Natural killer cell treated with Interleukin-12 subunit alpha and Interleukin-12 subunit beta and Interleukin-15 and Interleukin-18, amount 100 ng/mL, for 72 hours (primary cell): ENCODE results near the gene METTL26. TPM values are rescaled to one million over a fixed set of nuclear protein-coding genes. Genes with fewer than 3 reads are reported as not detected.

Experiments used
- ATAC-seq, 2 donors: fragments of 150-1000 bp; cut with Tn5 transposase in 1 of 2; sonication (Bioruptor Pico), chemical (Tn5 transposase) in 1 of 2; 2 replicates each; pipeline ENCODE4 v1.10.0; 2021
- DNase-seq: peaks from one replicate; pipeline ENCODE4 v3.0.0; 2022; ENCODE audit warnings: low spot score
- H3K27ac Mint-ChIP-seq, 2 donors: 1 replicate in 1 of 2; 2 replicates in 1 of 2; pipeline ENCODE4 v1.8.0; 2022; ENCODE audit warnings: mixed read lengths in 2 of 2, mild to moderate bottlenecking in 1 of 2, moderate library complexity in 1 of 2
- H3K27me3 Mint-ChIP-seq, 2 donors: 1 replicate in 1 of 2; 2 replicates in 1 of 2; pipeline ENCODE4 v1.8.0; 2022; ENCODE audit warnings: mixed read lengths in 2 of 2
- H3K36me3 Mint-ChIP-seq: one replicate; pipeline ENCODE4 v1.8.0; 2022; ENCODE audit warnings: mixed read lengths
- H3K4me1 Mint-ChIP-seq, 2 donors: 1 replicate in 1 of 2; 2 replicates in 1 of 2; pipeline ENCODE4 v1.8.0; 2022; ENCODE audit warnings: low read depth in 2 of 2, mixed read lengths in 2 of 2, mild to moderate bottlenecking in 1 of 2
- H3K4me3 Mint-ChIP-seq: one replicate; pipeline ENCODE4 v1.8.0; 2022; ENCODE audit warnings: mixed read lengths
- H3K9me3 Mint-ChIP-seq: 2 replicates; pipeline ENCODE4 v1.8.0; 2022; ENCODE audit warnings: mixed read lengths
- total RNA-seq, 2 donors: library from RNA; stranded (reverse); gene quantifications; one replicate each; pipeline ENCODE4 v1.2.3, GENCODE V29; 2022

Gene METTL26
- total RNA-seq, 2 donors from 2014 or later, result 93.7 to 115 TPM

DNA sequence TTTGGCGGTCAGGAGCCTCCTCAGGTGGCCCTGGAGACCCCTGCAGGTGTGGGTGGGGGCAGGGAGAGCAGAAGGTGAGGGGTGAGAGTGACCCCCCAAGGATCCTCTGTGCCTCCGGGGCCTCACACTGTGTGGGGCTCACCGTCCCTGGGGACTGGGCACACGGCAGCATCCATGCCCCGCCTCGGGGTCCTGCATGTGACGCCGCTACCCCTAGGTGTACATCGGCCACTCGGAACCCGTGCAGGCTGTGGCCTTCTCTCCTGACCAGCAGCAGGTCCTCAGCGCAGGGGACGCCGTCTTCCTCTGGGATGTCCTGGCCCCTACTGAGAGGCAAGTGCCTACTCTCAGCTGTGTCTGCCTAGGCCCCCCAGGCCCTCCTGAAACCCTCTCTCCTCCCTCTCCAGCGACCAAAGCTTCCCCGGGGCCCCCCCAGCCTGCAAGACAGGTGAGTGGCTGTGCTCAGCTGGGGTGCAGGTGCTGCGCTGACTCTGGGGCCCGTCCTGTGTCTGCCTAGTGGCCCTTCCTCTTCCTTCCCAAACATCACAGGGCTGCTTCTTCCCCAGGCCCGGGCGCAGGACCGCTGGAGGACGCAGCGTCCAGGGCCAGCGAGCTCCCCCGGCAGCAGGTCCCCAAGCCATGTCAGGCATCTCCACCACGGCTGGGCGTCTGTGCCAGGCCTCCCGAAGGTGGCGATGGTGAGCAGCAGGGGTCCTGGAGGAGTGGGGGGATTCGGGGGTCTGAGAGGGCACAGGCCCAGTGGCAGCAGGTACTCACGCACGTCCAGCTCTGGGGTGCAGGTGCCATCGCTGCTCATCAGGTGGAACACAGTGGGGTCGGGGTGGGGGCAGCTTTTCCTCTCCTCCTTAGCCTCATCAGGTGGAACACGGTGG lies 22.8 kb upstream of the METTL26 start:
- no peaks in the 10 kb centered on the region for H3K9me3 Mint-ChIP-seq
- H3K27me3 Mint-ChIP-seq, result no peaks in the 10 kb centered on the region
- H3K4me1 Mint-ChIP-seq, result peaks cover 6 to 8% of the 10 kb centered on the region in 2 donors
- H3K4me3 Mint-ChIP-seq, result no peak overlapping the region
- no peaks in the 10 kb centered on the region for H3K36me3 Mint-ChIP-seq
- DNase-seq (no peak), ATAC-seq (no peak)
- no peak overlapping the region for H3K27ac Mint-ChIP-seq

DNA sequence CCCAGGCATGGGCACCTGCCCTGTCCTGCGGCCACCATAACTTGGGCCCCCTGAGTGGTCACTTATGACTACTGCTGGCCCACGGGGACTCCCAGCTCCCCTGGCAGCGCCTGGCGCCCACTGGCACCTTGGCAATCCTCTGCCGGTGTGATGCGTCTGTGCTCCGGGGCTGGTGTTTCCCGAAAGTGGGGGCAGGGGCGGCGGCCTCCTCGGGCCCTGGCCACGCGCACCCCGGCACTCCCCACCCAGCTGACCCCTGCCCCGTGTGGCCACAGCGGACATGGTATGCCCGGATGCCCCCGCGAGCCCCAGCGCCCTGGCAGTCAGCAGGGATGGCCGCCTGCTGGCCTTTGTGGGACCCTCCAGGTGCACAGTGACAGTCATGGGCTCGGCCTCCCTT lies 21.4 kb upstream of the METTL26 start:
- Mint-ChIP-seq H3K27ac (no peak overlapping the region), H3K4me1 (peaks cover 6 to 8% of the 10 kb centered on the region in 2 donors), H3K27me3 (no peaks in the 10 kb centered on the region), H3K9me3 (no peaks in the 10 kb centered on the region), H3K4me3 (no peak overlapping the region), H3K36me3 (no peaks in the 10 kb centered on the region)
- DNase-seq, result no peak
- no peak for ATAC-seq

DNA sequence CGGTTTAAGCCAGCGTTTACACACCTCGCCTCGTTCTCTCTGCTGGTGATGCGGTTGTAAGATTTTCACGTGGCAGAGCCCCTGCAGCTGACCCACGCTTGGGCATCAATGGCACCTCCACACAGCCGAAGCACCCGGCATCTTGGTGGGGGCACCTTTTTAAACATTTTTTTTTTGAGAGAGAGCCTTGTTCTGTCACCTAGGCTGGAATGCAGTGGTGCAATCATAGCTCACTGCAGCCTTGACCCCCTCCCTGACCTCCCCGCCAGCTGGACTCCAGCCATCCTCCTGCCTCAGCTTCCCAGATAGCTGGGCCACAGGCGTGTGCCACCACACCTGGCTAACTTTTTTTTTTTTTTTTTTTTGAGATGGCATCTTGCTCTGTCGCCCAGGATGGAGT lies 17.9 kb upstream of the METTL26 start:
- ATAC-seq, result no peak
- no peak for DNase-seq
- Mint-ChIP-seq H3K4me3 (no peak overlapping the region), H3K27ac (no peak overlapping the region), H3K9me3 (no peaks in the 10 kb centered on the region), H3K4me1 (peaks cover 0 to 2% of the 10 kb centered on the region in 2 donors), H3K27me3 (no peaks in the 10 kb centered on the region), H3K36me3 (no peaks in the 10 kb centered on the region)

DNA sequence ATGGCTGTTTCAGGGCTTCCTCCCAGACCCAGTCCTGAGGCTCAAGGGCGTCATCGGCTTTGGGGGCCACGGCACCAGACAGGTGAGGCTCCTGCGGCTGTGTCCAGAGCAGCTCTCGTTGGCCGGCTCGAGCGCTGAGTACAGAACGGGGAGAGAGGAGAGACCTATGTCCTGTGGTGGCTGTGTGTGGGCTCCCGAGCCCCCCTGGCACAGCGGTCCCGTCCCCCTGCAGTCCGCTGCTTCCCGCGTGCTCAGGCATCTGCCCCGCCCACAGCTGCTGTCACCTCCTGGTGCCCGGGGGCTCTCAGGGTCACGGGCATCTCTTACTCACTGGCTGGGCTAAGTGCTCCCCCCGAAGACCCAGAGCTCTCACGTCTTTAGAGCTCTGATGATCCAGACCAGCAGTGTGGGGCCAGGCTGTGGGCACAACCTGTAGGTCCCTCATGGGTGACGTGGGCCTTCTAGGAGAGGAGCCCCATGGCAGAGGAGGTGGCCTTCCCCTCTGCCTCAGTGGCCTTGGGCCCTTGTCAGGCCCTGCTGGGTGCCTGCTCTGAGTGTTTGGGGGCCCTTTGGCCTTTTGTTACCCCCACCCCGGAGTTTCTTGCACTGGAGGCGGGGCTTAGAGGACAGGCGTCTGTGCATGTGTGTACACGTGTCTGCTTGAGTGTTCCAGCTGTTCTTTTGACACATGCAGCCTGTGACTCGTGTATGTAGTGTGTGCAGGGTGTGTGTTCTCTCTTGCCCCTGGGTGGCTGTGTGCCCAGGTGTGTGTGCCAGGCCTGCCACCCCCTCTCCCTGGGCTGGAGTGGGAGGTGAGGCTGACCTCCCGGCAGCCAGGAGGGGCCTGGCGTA lies 16.6 kb upstream of the METTL26 start:
- no peaks in the 10 kb centered on the region for H3K9me3 Mint-ChIP-seq
- no peak for DNase-seq
- no peak for ATAC-seq
- H3K4me1 Mint-ChIP-seq, result peaks cover 0 to 2% of the 10 kb centered on the region in 2 donors
- no peaks in the 10 kb centered on the region for H3K27me3 Mint-ChIP-seq
- no peak overlapping the region for H3K27ac Mint-ChIP-seq
- no peaks in the 10 kb centered on the region for H3K36me3 Mint-ChIP-seq
- H3K4me3 Mint-ChIP-seq, result no peak overlapping the region

DNA sequence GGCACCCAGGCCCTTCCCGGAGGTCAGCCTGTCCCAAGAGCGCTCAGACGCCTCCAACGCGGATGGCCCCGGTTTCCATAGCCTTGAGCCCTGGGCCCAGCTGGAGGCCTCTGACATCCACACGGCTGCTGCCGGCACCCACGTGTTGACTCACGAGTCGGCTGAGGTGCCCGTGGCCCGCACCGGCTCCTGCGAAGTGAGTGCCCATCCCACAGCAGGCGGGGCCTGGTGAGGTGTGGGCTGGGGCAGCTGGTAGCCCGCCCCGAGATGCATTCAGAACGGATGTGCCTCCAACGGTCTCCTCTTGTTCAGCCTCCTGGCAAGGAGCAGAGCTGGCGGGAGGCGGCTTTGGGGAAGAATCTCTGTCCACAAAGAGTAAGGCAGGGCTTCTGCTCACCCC lies 15.7 kb upstream of the METTL26 start:
- H3K27ac Mint-ChIP-seq, result no peak overlapping the region
- DNase-seq (no peak), ATAC-seq (no peak)
- H3K4me1 Mint-ChIP-seq, result peaks cover 0 to 2% of the 10 kb centered on the region in 2 donors
- no peaks in the 10 kb centered on the region for H3K9me3 Mint-ChIP-seq
- H3K4me3 Mint-ChIP-seq, result no peak overlapping the region
- no peaks in the 10 kb centered on the region for H3K27me3 Mint-ChIP-seq
- no peaks in the 10 kb centered on the region for H3K36me3 Mint-ChIP-seq

DNA sequence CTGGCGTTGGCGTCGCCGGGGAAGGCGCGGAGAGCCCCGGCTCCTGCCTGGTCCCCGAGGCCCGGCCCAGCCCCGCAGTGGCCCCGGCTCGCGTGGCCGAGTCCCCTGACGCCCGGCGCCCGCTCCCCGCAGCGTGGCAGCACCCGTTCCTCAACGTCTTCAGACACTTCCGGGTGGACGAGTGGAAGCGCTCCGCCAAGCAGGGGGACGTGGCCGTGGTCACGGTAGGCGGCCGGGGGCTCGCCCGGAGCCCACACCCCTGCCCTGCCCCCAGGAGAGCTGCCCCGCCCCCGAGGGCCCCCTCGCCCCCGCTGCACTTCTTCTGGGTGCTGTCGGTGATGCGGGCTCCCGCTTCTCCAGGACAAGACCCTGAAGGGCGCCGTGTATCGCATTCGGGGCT lies 13.5 kb upstream of the METTL26 start:
- H3K27ac Mint-ChIP-seq, result no peak overlapping the region
- H3K9me3 Mint-ChIP-seq, result no peaks in the 10 kb centered on the region
- H3K27me3 Mint-ChIP-seq, result no peaks in the 10 kb centered on the region
- H3K36me3 Mint-ChIP-seq, result no peaks in the 10 kb centered on the region
- DNase-seq (no peak), ATAC-seq (peak; percentile 25 to 52)
- peaks cover 2 to 5% of the 10 kb centered on the region in 2 donors for H3K4me1 Mint-ChIP-seq
- peak overlapping the region; percentile 60 for H3K4me3 Mint-ChIP-seq

DNA sequence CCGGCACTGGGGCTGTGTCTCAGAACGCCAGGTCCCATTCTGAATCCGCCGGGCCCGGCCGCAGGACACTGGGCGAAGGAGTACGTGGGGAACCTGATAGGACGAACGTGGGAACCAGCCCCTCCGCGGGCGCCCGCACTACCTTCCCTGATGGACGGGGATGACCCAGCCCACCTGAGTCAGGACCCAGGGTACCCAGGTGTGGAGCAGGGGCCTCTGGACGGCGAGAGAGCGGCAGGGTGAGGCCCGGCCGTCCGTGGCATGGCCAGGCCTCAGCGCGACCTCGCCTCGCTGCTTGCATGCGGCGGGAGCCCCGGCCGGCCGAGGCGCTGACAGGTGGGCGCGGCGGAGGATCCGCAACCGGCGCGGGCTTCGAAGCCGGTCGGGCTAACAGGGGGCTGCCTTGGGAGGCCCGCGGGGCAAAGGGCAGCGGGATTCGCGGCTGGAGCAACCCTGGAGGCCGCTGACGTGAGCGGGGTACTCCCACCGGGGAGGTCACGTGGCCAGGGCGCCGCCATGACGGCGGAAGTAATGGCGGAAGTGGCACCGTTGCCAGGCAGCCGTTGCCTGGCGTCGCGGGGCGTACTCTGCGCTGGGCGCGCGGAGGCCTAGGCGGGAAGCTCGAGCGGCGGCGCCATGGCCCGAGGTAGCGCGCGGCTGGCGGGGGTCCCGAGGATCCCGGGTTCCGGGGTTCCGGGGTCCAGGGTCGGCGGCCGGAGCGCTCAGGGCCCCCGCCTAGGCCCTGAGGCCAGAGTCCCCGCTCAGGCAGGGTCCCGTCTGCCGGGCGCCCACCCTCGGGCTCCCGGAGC lies 12.9 kb upstream of the METTL26 start, which contains the start of gene WDR90:
WDR90 (plus strand) TSS at position 585 of the 809 bp plus-strand sequence; CDS start at position 637, 52 bp downstream.
- DNase-seq, result peak; percentile 95
- Mint-ChIP-seq H3K36me3 (no peaks in the 10 kb centered on the region), H3K4me1 (peaks cover 5% of the 10 kb centered on the region in 2 donors), H3K4me3 (peak within 1 kb of the TSS; percentile 67), H3K27ac (peak within 1 kb of the TSS; percentile 28 to 61), H3K9me3 (no peaks in the 10 kb centered on the region), H3K27me3 (no peaks in the 10 kb centered on the region)
- ATAC-seq, result peak; percentile 93 to 96

DNA sequence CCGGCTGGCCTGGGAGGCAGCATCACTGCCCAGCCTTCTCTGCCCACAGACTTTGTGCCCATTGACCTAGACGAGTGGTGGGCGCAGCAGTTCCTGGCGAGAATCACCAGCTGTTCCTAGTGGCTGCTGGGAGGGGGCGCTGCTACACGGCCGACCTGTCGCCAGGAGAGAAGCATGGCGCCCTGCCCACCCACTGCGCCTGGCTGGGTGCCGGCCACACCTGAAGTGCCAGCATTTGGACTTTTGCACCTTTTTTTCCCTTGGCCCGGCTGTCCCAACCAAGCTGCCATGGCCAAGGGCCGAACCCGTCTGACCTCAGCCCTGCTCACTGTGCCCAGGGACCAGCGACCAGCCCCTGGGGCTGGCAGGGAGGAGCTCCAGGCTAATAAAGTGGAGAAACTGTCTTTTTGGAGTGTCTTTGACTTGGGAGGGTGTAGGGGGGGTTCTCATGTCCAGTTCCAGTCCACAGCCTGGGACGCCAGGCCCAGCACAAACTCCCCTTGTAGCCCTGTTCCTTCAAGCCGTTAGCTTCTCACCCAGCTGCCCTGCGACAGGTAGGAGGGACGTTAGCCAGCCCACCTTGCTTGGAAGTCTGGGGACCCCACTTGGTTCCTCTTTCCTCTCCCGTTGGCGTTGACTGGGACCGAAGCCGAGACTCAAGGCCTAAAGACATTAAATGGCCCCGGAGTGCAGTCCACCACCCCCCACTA lies 12.1 kb upstream of the METTL26 start:
- Mint-ChIP-seq H3K27me3 (no peaks in the 10 kb centered on the region), H3K4me1 (peaks cover 5% of the 10 kb centered on the region in 2 donors), H3K9me3 (no peaks in the 10 kb centered on the region), H3K27ac (peak overlapping the region in 1 of 2 donors; percentile 61), H3K4me3 (peak overlapping the region; percentile 67), H3K36me3 (no peaks in the 10 kb centered on the region)
- no peak for DNase-seq
- no peak for ATAC-seq

DNA sequence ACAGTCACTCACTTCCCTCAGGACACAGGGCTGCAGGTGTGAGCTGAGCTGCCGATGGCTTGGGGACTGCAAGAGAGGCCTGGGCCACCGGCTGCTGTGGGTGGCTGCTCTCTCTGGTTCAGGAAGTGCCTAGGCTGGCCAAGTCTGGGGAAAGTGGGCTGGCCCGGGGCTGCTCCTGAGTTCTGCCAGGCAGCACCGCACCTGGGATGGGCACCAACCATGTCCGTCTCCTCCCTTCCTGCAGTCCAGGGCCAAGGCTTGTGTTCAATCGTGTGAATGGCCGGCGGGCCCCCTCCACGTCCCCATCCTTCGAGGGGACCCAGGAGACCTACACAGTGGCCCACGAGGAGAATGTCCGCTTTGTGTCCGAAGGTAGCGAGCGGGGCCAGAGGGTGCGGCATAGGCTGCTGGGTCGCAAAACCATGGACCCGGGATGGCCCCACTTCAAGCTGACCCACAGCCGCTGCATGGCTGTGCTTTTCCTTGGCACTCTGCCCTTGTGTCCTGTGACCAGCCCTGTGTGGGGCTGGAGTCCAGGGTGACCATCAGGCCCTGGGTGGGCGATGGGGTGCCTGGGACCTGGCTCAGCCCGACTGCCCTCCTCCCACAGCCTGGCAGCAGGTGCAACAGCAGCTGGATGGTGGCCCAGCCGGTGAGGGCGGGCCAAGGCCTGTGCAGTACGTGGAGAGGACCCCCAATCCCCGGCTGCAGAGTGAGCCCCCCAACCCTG lies 11.2 kb upstream of the METTL26 start:
- Mint-ChIP-seq H3K36me3 (no peaks in the 10 kb centered on the region), H3K27ac (no peak overlapping the region), H3K9me3 (no peaks in the 10 kb centered on the region), H3K4me3 (no peak overlapping the region), H3K27me3 (no peaks in the 10 kb centered on the region), H3K4me1 (peaks cover 5% of the 10 kb centered on the region in 2 donors)
- ATAC-seq (no peak), DNase-seq (no peak)

DNA sequence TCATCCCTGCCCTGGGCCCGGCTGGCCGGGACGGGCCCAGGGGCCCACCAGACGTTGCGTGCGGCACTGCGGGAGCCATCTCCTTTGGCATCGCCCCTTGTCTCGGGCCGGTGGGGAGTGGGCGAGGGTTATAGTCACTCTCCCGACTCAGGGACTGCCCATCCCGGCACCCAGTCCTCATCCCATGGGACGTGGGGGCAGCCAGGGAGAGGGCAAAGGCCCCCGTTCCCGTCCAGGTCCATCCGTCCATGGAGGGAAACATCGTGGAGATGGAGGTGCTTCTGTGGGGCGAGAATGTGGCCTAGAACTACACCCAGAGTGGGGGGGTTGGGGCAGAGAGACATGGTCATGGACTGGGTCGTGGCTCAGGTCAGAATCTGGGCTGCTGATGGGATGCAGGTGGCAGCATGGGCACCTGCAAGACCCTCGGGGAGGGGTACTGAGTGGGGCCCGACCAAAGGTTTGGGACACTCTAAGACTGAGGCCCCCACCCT lies 10.6 kb upstream of the METTL26 start:
- Mint-ChIP-seq H3K4me3 (no peak overlapping the region), H3K27ac (no peak overlapping the region), H3K36me3 (no peaks in the 10 kb centered on the region), H3K9me3 (no peaks in the 10 kb centered on the region), H3K27me3 (no peaks in the 10 kb centered on the region), H3K4me1 (peaks cover 5% of the 10 kb centered on the region in 2 donors)
- DNase-seq (no peak), ATAC-seq (no peak)

DNA sequence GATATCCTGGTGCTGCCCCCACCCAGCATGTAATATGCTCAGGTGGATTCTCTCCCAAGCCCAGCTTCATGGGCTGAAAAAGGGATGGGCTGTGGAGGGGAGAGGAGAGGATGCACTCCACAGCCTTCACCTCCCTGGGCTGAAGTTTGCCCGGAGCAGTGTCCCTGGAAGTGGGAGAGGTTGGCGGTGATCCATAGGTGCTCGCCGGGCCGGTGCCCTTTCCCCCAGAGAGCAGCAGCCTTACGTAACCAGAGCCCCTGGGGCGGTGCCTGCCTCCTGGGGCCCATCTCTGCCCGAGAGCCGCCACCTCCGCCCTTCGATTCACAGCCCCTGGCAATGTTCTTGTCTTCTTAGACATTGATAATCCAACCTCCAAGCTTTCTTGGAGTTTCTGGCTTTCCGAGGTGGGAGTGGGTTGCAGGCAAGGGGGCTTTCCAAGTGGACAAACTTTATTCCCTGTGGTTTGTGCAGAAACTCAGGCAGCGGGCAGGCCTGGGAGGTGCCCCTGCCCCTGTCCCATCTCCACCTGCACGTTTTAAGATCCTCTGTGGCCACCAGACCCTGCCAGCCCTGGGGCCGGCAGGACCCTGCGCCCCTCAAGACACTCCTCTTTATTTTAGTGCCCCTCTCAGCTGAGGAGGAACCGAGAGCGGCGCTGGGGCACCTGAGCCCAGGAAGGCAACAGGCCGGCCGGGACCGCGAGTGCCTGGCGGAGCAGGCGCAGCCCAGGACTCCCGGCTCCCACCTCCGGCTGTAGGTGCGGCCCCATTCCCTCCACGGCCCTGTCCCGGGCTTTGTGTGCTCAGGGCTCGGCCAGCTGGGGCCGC lies 10.0 kb upstream of the METTL26 start:
- Mint-ChIP-seq H3K27ac (no peak overlapping the region), H3K36me3 (no peaks in the 10 kb centered on the region), H3K4me1 (peaks cover 5% of the 10 kb centered on the region in 2 donors), H3K9me3 (no peaks in the 10 kb centered on the region), H3K27me3 (no peaks in the 10 kb centered on the region), H3K4me3 (no peak overlapping the region)
- no peak for ATAC-seq
- no peak for DNase-seq

DNA sequence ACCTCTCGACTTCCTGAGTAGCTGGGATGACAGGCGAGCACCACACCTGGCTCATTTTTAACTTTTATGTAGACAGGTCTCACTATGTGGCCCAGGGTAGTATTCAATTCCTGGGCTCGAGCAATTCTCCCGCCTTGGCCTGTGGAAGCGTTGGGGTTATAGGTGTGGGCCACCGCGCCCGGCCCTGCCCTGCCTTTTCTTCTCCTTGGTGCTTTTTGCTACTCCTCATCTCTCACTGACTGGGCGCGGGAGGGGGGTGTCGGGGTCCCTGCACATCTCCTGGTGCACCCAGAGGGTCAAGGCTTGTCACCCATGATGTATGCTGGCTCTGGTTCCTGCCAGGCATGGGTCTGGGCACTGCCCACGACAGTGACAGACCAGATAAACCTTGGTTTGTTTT lies 8.5 kb upstream of the METTL26 start:
- ATAC-seq, result no peak
- Mint-ChIP-seq H3K36me3 (no peaks in the 10 kb centered on the region), H3K4me1 (peaks cover 3 to 5% of the 10 kb centered on the region in 2 donors), H3K27me3 (no peaks in the 10 kb centered on the region), H3K9me3 (no peaks in the 10 kb centered on the region), H3K27ac (no peak overlapping the region), H3K4me3 (no peak overlapping the region)
- DNase-seq, result no peak
